GM19238 (cell line): ENCODE data around the gene LUZP2.

ENCODE experiments used
- DNase-seq: peaks from one replicate; pipeline ENCODE4 v3.0.0; 2011; ENCODE audit warnings: low spot score; ENCODE audit not compliant: insufficient read length

LUZP2 gene

DNA sequence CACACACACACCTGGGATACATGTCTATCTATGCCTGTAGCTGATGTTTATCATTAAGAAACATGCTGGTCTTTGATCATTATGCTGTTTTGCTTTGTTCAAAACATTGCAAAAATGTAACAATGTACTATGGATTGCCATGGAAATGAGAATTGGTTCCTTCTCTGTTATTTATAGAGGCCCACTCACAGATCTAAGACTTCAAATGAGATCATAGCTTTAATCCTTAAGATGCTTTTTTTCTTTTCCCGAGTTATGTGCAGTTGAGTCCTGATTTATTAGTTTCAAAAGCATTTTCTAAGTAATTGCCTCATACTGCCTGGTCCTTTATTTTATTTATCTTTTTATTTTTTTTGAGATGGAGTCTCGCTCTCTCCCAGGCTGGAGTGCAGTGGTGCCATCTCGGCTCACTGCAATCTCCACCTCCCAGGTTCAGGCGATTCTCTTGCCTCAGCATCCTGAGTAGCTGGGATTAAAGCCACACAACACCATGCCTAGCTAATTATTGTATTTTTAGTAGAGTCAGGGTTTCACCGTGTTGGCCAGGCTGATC lies 131.4 kb downstream of the LUZP2 start:
- no peak for DNase-seq

GRCh38 chr11:24634606-24635160 lies 137.8 kb downstream of the LUZP2 start:
- no peak for DNase-seq

DNA sequence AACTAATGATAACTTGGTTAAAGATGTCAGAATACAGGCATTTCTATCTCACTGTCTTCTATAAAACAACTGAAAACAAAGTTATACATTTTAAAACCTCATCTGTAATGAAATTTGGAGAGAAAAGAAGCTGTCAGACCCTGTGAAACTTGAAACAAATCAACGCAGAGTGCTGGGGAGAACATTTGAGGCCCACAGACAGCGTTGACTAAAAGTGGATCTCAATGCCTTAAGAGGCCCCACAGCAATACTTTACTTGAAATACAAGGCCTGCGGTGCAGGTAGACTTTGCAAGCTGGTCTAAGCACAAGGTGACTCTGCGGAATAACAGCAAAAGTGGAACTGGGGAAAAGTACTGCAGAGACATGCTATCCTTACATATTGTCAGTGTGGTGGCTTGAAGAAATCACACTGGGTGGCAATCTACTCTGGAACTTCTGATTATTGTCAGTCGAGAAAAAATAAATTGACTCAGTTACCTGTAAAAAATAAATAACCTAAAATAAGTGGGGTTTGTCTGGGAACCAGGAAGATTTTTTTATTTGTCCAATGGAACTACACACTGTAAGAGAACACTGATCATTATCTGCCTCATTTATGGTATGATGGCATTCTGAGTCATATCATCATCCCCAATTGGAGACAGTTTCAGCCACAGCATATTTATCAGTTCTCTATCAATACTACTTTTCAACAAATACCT lies 138.9 kb downstream of the LUZP2 start:
- DNase-seq = no peak

GRCh38 chr11:24636291-24636629 lies 139.4 kb downstream of the LUZP2 start:
- no peak for DNase-seq

DNA sequence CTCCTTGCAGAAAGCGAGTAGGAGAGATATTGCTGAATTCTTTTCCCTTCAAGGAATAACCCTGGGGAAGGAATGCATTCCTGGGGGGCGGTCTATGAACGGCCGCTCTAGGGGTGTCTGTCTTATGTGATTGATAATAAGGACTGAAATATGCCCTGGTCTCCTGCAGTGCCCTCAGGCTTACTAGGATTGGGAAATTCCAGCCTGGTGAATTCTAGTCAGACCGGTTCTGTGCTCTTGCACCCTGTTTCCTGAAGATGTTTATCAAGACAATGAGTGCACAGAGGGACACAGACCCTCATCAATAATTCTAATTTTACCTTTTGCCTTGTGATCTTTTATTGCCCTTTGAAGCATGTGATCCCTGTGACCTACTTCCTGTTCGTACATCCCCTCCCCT lies 140.7 kb downstream of the LUZP2 start:
- DNase-seq = no peak

DNA sequence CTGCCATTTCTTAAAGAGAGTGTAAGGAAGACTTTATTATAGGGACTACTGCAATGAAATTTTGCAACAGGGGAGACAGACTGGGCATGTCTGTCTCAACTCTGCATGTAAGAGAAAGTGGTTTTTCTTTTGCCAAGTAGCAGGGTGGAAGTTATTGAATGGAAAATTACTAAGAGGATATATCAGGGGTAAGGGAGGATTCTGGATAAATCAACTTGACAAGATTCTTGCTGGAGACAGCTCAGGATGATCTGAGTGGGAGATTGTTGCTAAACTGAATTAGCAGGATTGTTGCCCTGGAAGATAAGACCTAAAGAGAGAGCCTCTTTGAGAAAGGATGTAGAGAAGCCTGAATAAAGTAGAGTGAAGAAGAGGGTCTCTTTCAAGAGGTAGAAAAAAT lies 145.8 kb downstream of the LUZP2 start:
- DNase-seq = no peak

DNA sequence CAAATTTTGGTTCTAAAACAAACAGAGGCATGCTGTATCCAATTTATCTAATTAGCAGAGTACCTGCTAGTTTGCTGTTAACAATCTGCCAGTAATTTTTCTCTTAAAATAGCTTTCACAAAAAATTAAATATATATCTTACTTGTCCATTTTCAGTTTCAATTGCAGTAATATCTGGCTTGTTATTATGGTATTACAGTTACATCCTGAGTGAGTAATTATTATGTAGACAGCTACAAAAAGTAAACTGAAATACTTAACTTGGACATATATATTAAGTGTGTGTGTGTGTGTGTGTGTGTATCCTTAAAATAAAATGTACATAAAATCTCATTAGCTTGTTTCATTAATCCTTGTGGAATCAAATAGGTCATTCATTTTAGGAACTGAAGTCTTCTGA lies 148.7 kb downstream of the LUZP2 start:
- DNase-seq = no peak

DNA sequence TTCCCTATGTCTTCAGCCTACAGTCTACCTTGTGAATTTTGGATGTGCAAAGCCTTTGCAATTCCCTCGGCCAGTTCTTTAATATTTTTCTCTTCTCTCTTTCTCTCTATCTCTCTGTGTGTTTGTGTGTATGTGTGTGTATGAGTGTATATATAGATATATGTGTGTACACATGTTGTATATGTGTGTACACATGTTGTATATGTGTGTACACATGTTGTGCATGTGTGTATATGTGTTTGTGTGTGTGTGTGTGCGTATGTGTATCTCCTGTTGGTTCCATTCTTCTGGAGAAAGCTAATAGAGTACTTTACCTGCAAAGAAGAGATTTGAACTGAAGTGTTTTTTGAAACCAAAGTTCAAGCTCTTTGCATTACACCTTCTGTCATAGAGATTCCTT lies 155.0 kb downstream of the LUZP2 start:
- DNase-seq = no peak

DNA sequence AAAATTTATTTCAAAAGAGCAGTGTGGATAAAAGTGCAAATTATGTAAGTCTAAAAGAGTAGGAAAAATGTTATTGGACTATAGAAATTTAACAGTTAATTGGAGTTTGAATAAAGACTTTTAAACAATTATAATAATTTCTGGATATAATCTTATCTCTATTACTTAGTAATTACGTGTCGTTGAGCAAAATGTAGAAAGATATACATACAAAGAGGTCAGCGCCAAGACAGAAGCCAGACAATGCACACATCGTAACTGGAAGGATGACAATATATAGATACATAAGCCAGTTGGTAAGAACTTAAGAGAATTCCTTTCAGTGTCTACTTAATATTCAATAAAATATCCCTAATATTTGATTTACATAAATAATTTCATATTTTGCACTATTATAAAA lies 157.0 kb downstream of the LUZP2 start:
- DNase-seq = no peak

DNA sequence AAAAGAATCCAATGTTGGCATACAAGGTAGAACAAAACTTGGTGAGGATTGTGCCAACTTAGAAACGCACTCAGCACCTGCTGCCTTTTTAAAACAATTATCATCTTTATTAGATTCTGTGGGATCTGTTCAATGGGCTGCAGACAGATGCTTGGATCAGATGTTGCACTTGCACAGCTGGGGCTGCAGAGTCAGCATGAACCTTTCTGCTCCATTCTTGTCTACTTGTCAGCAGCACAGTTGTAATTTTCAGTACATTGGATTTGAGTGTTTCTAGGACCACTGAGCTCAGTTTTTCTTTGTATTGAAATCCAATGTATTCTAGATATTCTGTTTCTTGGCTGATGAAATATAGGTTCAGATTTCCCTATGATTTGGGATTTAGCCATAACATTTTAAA lies 164.5 kb downstream of the LUZP2 start:
- no peak for DNase-seq

DNA sequence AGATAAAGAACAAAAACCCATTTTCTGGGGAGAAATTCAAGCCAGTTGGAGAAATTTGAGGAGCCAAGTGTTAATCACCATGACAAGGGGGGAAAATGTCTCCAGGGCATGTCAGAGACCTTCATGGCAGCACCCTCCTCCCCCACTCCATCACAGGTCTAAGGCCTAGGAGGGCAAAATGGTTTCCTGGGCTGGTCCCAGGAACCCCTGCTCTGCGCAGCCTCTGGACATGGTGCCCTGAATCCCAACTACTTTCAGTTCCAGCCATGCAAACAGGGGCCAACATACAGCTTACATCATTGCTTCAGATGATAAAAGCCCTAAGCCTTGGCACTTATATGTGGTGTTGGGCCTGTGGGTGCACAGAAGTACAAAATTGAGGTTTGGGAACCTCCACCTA lies 167.5 kb downstream of the LUZP2 start:
- DNase-seq = no peak

- DNase-seq = no peak
Measured at GRCh38 chr11:24667353-24667968, 170.6 kb downstream of the LUZP2 start.

DNA sequence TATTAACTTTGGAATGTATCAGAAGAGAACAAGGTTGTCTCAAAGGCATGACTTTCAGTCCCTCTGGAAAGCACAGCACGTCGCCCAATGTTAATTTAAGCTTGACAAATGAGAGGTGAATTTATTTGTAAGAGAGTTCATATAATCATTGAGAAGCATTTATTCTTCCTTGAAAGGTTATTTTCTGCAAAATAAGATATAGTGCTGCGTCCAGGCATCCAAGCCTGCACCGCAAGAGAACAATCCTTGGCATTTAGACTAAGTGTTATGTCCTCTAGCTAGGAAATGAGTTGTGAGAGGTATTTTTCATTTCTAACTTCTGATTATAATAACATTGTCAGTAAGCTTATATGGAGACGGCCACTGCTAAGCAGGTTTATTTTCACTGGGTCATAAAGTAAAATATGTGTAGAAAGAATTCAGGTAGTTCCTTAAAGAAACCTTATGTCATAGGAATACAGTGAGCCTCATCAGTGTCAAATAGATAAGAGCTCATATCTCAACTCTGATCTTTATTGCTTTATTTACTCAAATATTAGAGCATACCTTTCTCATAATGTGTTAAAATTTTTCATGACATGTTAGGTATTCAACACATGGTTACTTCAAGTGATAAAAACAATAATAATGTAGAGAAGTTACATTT lies 182.0 kb downstream of the LUZP2 start:
- DNase-seq = no peak

DNA sequence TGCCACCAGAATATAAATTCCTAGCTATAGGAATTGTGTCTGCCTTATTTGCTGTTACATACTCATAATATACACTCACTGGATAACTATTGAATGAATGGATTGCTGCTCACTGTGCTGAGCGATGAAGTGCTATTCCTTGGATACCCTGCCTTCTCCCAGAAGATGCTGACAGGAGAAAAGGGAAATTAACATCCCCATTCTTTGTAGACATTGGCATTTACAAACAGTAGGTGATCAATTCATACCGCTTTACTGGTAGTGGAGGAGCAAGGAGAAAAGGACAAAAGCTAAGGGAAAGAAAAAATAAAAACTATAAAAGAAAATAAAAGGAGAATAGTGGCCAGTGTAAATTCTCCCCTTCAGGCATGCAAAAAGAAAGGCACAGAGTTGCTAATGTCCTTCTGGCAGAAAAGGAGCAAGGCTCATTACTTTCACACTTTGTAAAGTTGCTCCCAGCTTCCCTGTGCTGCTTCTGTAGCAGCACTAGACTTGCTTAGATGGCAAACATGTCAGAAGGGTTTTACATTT lies 183.0 kb downstream of the LUZP2 start:
- DNase-seq = no peak

DNA sequence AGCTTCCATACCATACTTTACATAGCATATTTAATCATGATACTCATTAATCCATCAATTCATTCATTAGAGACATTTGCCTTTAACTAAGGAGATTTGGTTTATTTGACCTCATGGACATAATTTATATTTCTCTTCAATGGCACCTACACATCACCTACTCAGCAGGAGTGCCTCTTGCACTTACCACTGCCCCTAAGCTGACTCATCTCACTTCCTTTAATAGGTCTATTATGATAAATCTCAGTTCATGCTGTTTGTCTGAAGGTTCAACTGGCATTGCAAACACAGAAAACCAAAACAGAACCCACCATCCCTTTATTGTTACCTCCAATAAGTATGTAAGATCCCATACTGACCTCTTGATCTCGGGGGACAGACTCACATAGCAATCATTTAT lies 186.7 kb downstream of the LUZP2 start:
- DNase-seq = no peak

DNA sequence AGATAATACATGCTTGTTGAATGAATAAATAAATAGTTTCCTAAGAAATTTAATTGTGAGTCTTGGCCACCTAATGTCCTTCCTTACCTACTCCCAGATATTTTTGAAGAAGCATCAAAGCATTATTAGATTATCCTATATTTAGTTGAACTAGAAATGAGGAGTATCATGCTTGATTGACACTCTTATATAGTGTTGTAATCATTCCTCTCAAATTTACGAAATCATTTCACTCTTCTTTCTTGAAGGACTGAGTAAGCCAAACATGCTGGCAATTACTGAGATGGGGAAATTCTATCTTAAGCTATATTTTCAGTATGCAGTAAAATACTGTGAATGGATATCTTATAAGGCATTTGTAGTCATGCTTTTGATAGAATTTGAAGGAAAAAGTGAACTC lies 189.0 kb downstream of the LUZP2 start:
- no peak for DNase-seq

DNA sequence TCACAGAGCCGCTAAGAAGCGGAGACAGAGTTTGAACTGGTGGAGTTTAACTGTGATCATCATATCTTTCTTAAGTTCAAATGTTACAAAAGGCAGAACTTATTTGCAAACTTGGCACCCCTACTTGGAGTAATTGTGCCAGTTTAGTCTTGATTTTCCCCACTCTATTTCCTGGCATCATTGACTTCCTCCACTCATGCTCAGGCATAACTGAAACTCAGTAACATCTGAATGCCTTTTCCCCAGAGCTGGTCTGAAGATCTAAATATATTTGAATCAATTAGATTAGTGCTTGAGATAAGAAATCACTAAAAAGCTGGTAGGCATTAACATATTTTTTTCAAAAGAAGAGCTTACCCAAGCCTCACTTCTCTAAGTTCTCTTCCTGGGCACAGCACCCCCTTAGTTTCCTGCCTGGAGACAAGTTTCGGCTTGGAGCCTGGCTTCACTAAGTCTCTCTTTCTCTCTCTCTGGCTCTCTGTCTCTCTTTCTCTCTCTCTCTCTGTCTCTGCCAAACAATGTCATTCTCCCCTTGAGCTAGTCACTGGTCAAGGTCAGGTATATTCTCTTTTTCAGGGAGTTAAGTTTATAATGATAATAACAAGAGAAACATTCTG lies 190.8 kb downstream of the LUZP2 start:
- DNase-seq = no peak

DNA sequence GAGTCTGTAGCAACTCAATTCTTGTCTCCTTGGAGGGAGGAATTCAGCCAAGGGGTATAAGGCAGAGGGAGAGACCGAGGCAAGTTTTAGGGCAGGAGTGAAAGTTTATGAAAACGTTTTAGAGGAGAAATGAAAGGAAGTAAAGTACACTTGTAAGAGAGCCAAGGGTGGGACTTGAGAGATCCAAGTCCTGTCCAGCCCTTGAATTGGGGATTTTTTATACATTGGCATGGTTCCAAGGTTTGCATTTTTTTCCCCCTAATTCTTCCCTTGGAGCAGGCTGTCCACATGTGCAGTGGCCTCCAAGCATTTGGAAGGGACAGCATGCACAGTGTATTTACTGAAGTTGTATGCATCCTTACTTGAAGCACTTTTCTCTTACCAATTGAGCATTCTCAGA lies 192.1 kb downstream of the LUZP2 start:
- no peak for DNase-seq

DNA sequence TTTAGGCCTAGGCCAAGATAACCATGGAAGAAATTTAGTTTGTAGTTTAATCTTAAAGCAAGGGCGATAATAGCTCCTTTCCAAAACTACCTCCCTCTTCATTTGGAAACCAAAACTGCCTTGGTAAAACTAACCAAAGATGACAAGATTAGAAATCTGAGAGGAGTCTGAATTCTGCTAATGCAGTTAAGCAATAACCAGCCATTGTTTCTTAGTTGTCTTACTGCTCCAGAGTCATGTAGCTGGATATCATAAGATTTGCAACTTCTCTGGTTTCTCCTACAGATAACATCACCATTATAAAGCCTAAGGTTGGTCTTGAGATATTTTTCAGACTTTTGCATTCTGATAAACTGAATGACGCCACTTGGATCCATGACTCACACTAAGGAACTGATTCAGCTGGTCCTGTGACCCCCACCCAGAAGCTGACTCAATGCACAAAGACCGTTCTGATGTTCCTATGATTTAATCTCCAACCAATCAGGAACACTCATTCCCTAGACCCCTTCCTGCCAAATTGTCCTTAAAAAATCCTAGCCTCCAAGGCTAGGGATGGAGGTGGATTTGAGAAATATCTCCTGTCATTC lies 200.8 kb downstream of the LUZP2 start:
- DNase-seq = no peak

DNA sequence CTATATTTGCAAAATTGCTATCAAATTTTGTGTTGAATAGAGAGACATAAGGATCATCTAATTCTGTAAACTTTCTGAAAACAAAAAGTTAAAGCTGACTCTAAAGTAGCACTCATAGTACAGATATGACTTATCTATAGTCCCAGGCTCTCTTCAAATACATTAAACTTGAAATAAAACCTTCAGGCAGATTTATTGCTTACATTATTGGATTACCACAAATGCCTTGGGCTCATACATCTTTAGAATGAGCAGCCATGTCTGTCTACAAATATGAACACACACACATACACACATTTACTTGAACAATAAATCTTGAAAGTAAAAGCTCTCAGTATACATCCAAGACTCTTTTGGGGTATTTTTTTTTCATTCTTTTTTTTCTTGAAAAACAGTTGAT lies 207.9 kb downstream of the LUZP2 start:
- no peak for DNase-seq

GRCh38 chr11:24705474-24705873 lies 208.6 kb downstream of the LUZP2 start:
- no peak for DNase-seq
